ENCODE measurements around the gene TFAM. TPM values are rescaled to one million over a fixed set of nuclear protein-coding genes. Genes with fewer than 3 reads are reported as not detected.

Gene TFAM
- polyA plus RNA-seq, 1 of the 3 experiments (the other 2 are of a cell fraction): 19.6 TPM

DNA sequence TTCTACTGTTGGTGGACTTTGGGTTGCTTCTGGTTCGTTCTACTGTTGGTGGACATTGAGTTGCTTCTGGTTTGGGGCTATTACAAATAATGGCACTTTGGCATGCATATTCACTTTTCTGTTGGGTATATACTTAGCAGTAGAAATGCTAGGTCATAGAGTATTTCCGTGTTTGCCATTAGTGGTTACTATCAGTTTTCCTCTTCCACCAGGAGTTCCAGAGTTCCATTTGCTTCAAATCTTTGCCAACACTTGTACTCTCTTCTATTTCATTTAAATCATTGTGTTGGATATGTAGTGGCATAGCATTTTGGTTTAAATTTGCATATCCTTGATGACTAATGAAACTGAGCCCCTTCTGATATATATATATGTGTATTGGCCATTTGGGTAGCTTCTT is 35.2 kb upstream of the TFAM start:
- no peaks in the 10 kb centered on the region for H3K9me2 ChIP-seq
- ChIA-PET POLR2A (no interaction called here), CTCF (interaction anchor here (0.6 to 2.3 kb wide), 4 partner anchors 15 to 469 kb away, joined by 3 to 7 read pairs (median 3); partner anchors contain the start of gene UBE2D1)
- H3K9ac ChIP-seq: no peak overlapping the region
- peaks cover 11% of the 10 kb centered on the region; the same call in 1 of the 2 replicates for H4K20me1 ChIP-seq (ENCODE audit: insufficient read depth)
- no peak for DNase-seq
- no peak overlapping the region for H3K27ac ChIP-seq (ENCODE audit: low read depth in 2 of 2, low read length in 1 of 2)
- TF ChIP-seq, protein P1, sequence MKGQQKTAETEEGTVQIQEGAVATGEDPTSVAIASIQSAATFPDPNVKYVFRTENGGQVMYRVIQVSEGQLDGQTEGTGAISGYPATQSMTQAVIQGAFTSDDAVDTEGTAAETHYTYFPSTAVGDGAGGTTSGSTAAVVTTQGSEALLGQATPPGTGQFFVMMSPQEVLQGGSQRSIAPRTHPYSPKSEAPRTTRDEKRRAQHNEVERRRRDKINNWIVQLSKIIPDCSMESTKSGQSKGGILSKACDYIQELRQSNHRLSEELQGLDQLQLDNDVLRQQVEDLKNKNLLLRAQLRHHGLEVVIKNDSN (IDR thresholded peaks at IDR 0.05; ENCODE audit: borderline replicate concordance, low read depth): no peak
- TF ChIP-seq, protein P2, sequence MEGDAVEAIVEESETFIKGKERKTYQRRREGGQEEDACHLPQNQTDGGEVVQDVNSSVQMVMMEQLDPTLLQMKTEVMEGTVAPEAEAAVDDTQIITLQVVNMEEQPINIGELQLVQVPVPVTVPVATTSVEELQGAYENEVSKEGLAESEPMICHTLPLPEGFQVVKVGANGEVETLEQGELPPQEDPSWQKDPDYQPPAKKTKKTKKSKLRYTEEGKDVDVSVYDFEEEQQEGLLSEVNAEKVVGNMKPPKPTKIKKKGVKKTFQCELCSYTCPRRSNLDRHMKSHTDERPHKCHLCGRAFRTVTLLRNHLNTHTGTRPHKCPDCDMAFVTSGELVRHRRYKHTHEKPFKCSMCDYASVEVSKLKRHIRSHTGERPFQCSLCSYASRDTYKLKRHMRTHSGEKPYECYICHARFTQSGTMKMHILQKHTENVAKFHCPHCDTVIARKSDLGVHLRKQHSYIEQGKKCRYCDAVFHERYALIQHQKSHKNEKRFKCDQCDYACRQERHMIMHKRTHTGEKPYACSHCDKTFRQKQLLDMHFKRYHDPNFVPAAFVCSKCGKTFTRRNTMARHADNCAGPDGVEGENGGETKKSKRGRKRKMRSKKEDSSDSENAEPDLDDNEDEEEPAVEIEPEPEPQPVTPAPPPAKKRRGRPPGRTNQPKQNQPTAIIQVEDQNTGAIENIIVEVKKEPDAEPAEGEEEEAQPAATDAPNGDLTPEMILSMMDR (IDR thresholded peaks at IDR 0.05): no peak
- TF ChIP-seq POLR2AphosphoS5 (IDR thresholded peaks at IDR 0.05; ENCODE audit: low read depth, low read length) (no peak), CHD2 (IDR thresholded peaks at IDR 0.05; ENCODE audit: low read length, partially characterized antibody) (no peak), TCF12 (IDR thresholded peaks at IDR 0.05) (no peak), RXRA (IDR thresholded peaks at IDR 0.05; ENCODE audit: borderline replicate concordance, low read depth) (no peak), RCOR1 (IDR thresholded peaks at IDR 0.05; ENCODE audit: low read length) (no peak)
- TF ChIP-seq, protein P3, sequence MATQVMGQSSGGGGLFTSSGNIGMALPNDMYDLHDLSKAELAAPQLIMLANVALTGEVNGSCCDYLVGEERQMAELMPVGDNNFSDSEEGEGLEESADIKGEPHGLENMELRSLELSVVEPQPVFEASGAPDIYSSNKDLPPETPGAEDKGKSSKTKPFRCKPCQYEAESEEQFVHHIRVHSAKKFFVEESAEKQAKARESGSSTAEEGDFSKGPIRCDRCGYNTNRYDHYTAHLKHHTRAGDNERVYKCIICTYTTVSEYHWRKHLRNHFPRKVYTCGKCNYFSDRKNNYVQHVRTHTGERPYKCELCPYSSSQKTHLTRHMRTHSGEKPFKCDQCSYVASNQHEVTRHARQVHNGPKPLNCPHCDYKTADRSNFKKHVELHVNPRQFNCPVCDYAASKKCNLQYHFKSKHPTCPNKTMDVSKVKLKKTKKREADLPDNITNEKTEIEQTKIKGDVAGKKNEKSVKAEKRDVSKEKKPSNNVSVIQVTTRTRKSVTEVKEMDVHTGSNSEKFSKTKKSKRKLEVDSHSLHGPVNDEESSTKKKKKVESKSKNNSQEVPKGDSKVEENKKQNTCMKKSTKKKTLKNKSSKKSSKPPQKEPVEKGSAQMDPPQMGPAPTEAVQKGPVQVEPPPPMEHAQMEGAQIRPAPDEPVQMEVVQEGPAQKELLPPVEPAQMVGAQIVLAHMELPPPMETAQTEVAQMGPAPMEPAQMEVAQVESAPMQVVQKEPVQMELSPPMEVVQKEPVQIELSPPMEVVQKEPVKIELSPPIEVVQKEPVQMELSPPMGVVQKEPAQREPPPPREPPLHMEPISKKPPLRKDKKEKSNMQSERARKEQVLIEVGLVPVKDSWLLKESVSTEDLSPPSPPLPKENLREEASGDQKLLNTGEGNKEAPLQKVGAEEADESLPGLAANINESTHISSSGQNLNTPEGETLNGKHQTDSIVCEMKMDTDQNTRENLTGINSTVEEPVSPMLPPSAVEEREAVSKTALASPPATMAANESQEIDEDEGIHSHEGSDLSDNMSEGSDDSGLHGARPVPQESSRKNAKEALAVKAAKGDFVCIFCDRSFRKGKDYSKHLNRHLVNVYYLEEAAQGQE (IDR thresholded peaks at IDR 0.05; ENCODE audit: low read depth, low read length): no peak
- WGBS (ENCODE audit: low lambda C conversion rate): 97% methylated on average over 2 of the region's 2 CpGs
- peaks cover 0 to 2% of the 10 kb centered on the region in 2 experiments for H3K36me3 ChIP-seq (replicated peaks in 1 of 2; ENCODE audit: control insufficient read depth in 1 of 2, insufficient read depth in 2 of 2, low read length in 1 of 2)
- no peaks in the 10 kb centered on the region for H3F3A ChIP-seq (replicated peaks; ENCODE audit: insufficient read depth)
- no peak overlapping the region for H3K4me2 ChIP-seq
- no peaks in the 10 kb centered on the region for H3K9me3 ChIP-seq
- peaks cover 57% of the 10 kb centered on the region for H3K79me2 ChIP-seq (ENCODE audit: insufficient read depth)
- H3K4me3 ChIP-seq (ENCODE audit: low read depth in 2 of 2, low read length in 1 of 2): no peak overlapping the region
- no peak overlapping the region for H2AFZ ChIP-seq (ENCODE audit: low read depth)
- H3K4me1 ChIP-seq (ENCODE audit: control insufficient read depth in 1 of 2, insufficient read depth in 2 of 2, low read depth in 1 of 2, low read length in 1 of 2): peaks cover 2 to 8% of the 10 kb centered on the region in 2 experiments; a peak in 3 of 4 replicates
- no peaks in the 10 kb centered on the region for H3K27me3 ChIP-seq (ENCODE audit: insufficient read depth)

DNA sequence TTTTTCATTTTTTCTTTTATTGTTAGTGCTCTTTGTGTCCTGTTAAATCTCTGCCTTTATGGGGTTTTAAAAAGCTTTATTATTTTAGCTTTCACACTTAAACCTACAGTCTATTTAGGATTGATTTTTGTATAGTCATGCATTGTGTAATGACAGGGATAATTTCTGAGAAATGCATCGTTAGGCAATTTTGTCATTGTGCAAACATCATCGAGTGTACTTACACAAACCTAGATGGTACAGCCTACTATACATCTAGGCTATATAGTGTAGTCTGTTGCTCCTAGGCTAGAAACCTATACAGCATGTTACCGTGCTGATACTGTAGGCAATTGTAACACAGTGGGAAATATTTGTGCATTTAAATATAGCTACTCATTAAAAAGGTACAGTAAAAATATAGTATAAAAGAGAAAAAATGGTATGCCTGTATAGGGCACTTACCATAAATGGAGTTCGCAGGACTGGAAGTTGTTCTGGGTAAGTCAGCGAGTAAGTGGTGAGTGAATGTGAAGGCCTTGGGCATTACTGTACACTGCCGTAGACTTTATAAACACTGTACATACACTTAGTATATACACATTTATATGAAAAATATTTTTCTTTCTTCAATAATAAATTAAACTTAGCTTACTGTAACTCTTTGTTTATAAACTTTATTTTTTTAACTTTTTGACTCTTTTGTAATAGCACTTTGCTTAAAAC is 34.4 kb upstream of the TFAM start:
- 92% methylated on average over 6 of the region's 6 CpGs for WGBS (ENCODE audit: low lambda C conversion rate)
- ChIA-PET CTCF (interaction anchor here (0.8 to 1.5 kb wide), 3 partner anchors 16 to 180 kb away, joined by 3 read pairs; partner anchors contain the start of gene UBE2D1), POLR2A (no interaction called here)
- no peak for TF ChIP-seq SMC3 (IDR thresholded peaks at IDR 0.05; ENCODE audit: low read depth, low read length)
- no peak for TF ChIP-seq FOSL2 (IDR thresholded peaks at IDR 0.05; ENCODE audit: borderline replicate concordance, low read depth)
- TF ChIP-seq, protein P2 (IDR thresholded peaks at IDR 0.05): no peak
- TF ChIP-seq NFIC (IDR thresholded peaks at IDR 0.05; ENCODE audit: borderline replicate concordance): no peak
- TF ChIP-seq GATA2 (CRISPR knock-in tag; IDR thresholded peaks at IDR 0.05): no peak
- no peak for TF ChIP-seq TAF1 (IDR thresholded peaks at IDR 0.05; ENCODE audit: borderline replicate concordance, low read depth, low read length)
- TF ChIP-seq FOXJ3 (CRISPR knock-in tag; IDR thresholded peaks at IDR 0.05): no peak
- TF ChIP-seq GABPA (IDR thresholded peaks at IDR 0.05; ENCODE audit: low read depth): no peak
- no peak for TF ChIP-seq YY1 (IDR thresholded peaks at IDR 0.05; ENCODE audit: low read depth)
- TF ChIP-seq, protein P1 (IDR thresholded peaks at IDR 0.05; ENCODE audit: borderline replicate concordance, low read depth): no peak
- TF ChIP-seq EZH2phosphoT487 (IDR thresholded peaks at IDR 0.05; ENCODE audit: borderline replicate concordance, low read depth): no peak

More for the DNA sequence above, 34.4 kb upstream of the TFAM start:
- Histone ChIP-seq H3F3A (replicated peaks; ENCODE audit: insufficient read depth) (no peaks in the 10 kb centered on the region), H3K9ac (no peak overlapping the region), H3K27me3 (ENCODE audit: insufficient read depth) (no peaks in the 10 kb centered on the region), H3K27ac (ENCODE audit: low read depth in 2 of 2, low read length in 1 of 2) (no peak overlapping the region), H3K79me2 (ENCODE audit: insufficient read depth) (peaks cover 62% of the 10 kb centered on the region), H3K4me3 (ENCODE audit: low read depth in 2 of 2, low read length in 1 of 2) (no peak overlapping the region), H3K9me2 (no peaks in the 10 kb centered on the region), H2AFZ (ENCODE audit: low read depth) (no peak overlapping the region), H3K9me3 (no peaks in the 10 kb centered on the region), H3K4me2 (no peak overlapping the region), H3K36me3 (replicated peaks in 1 of 2; ENCODE audit: control insufficient read depth in 1 of 2, insufficient read depth in 2 of 2, low read length in 1 of 2) (no peaks in the 10 kb centered on the region), H3K4me1 (ENCODE audit: control insufficient read depth in 1 of 2, insufficient read depth in 2 of 2, low read depth in 1 of 2, low read length in 1 of 2) (peaks cover 2 to 8% of the 10 kb centered on the region in 2 experiments; a peak in 3 of 4 replicates), H4K20me1 (ENCODE audit: insufficient read depth) (peaks cover 11% of the 10 kb centered on the region; the same call in 1 of the 2 replicates)
- DNase-seq: no peak
